COLO668 (cell line): ENCODE data around the gene FOXQ1.

Experiments used
- DNase-seq: peaks from one replicate; lab custom pipeline; 2025; ENCODE audit not compliant: unreplicated experiment; lab: John Stamatoyannopoulos, UW

The FOXQ1 gene

GRCh38 chr6:1311400-1312202 is at the start of gene FOXQ1:
FOXQ1 (plus strand) TSS chr6:1312098; CDS start chr6:1312705, 607 bp downstream.
- peak; percentile 36 for DNase-seq

DNA sequence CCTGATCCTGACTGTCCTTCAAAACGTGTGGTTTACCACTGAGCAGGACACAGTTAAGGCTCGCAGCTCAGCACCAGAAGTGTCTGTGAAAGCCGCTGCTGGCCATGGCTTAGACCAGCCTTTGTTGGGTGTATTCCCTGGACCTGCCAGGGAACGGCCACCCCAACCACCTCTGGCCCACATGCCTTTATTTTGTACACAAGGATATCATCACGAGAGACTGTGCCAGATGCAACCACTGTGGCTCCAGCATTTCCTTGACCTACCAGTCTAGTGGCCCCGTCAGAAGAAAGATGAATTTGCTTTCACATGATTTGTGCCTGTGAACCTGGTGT is 49.2 kb upstream of the FOXQ1 start:
- DNase-seq, result no peak

DNA sequence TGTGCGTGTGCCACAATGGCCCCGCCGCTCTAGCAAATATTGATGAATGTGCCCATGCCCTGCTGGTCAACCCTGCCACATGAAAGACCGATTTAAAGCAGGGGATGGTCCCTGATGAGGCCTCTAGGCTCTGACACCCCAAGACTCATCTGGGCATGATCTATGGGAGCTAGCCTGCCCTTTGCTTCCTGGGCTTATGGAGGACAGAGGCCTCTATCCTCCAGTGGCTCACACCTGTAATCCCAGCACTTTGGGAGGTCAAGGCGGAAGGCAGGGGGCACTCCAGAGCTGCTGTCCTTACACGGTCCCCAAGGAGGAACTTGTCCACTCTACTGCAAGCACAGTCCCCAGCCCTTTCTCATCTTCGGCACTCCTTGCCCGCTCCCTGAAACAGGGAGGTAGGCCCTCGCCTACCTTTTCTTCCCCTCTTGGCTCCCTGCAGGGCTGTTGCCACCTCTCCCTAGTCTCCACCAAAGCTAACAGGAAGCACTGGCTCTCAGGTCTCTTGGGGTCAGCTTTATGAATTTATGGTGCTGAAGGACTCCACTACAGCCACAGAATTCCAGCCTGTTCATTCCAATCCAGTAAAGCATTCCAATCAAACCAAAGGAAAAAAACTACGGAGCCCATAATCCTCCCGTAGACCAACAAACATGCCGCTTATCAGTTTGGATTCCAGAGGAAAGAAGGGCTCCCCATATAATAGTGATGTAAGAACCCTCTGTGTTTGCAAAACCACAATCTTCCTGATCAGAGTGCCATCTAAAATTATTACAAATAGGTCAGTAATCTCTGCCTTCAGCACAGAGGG is 48.7 kb upstream of the FOXQ1 start:
- DNase-seq, result no peak

DNA sequence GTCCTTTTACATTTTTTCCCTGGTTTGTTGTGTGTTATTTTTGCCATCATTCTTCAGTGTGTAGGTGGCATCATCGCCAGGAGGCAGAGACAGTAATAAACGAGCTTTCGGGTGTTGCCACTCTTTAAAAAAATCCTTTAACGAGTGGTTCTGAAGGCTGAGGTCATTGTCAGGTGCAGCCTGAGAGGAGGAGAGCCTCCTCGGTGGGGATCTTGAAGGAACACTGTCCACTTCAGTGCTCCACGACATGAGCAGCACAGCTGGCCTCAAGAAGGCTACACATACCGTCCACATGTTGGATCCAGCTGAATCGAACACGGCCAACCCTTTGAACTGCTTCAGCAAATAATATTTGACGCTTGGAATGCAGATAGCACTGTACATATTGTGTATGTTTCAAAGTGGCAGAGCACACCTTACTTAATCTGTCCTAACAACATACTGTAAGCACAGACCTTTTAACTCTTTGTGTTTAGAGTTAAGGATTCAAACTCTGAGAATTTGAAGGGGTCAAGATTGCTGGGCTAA is 48.0 kb upstream of the FOXQ1 start:
- DNase-seq, result no peak

DNA sequence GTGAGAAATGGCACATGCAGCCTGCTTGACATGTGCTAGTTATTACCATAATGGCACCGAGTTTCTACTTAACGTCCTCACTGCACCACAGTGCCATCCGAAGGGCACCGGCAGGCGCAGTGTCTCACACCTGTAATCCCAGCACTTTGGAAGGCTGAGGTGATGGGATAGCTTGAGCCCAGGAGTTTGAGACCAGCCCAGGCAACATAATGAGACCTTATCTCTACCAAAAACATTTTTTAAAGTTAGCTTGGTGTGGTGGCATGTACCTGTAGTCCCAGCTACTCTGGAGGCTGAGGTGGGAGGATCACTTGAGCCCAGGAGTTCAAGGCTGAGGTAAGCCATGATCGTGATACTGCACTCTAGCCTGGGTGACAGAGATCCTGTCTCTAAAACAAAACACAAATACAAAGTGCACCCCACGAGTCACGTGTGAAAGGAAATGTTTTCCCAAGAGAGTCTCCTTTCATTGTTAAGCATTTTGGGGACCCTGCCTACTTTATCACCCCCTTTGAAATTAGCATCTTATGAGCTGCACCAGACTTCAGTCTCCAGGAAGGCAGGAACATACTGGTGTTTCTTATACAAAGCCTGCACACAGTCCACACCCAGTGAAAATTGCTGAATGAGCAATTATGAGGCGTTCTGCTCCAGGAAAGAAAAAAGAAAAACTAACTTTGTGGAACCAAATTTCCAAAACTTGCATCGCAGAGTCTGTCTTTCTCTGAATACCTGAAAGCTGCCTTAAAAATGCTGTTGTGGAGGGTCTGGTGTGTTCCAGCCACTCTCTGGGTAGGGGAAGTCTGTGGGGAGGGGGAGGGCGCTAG is 47.1 kb upstream of the FOXQ1 start:
- no peak for DNase-seq

DNA sequence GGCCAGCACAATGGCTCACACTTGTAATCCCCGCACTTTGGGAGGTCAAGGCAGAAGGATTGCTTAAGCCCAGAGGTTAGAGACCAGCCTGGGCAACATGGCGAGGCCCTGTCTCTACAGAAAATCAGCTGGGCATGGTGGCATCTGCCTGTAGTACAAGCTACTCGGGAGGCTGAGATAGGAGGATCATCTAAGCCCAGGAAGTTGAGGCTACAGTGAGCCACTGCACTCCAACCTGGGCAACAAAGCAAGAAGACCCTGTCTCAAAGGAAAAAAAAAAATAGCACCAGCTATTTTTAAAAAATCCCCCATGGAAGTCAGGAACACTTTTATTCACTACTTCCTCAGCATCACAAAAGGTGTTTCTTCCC is 45.2 kb upstream of the FOXQ1 start:
- no peak for DNase-seq

DNA sequence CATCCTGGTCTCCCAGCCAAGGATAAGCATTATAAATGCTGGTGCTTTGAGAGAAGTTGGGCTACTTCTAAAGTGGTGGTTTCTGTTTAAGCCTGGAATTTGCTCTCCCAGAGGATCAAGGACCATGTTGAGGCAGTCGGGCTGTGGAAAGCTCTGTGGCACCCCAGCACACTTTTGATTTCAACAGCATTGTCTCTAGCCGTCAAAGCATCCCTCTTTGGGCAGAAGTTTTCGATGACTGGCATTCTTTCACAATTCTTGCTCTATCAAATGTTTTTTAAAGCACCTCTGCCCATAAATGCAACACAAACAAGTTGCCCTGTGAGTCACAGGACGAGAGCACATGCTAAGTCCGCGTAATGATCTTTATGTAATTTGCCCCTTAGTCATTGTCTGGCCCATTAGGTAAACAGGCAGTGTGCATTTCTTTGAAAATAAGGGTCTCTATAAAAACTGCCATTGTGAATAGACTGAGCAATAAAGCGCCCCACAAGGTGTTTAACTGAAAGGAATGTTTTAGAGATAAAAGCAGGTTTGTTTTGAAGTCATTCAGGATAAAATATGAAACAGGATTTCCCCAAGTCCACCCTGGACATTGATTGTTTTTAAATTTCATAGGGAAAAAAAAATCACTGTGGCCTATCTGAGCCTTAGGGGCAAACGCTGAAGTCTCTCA is 44.7 kb upstream of the FOXQ1 start:
- DNase-seq, result no peak

DNA sequence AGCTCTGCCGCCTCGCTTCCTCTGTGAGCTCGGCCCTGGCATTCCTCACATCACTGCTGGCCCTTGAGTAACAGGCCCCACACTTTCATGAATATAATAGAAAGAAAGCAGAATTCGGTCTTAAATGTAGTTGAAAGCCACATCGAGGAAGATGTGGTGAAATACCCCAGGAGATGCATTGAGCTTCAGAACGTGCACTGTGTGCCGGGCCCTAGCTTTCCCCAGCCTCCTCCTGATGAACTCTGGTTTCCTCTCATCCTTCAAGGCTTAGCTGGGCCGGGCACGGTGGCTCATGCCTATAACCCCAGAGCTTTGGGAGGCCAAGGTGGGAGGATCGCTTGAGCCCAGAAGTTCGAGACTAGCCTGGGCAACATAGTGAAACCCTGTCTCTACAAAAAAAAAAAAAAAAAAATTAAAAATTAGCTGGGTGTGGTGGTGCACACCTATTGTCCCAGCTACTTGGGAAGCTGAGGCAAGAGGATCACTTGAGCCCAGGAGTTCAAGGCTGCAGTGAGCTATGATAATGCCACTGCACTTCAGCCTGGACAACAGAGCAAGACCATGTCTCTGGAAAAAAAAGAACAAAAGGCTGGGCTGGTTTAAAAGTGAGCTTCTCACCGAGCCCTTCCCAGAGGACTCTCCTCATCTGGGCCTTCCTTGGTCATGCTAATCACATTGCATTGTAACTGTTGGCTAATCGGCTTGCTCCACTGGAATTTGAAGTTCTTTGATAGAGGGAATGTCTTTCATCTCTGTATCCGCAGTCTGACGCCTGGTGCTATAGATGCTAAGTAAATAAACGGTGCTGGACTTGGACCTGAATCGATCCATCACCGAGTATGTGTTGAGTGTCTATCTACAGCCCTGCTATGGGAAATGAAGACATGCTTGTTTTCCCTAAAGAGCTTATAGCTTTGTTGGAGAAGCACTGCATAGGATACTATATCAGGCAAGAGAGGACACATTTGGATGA is 43.8 kb upstream of the FOXQ1 start:
- no peak for DNase-seq

DNA sequence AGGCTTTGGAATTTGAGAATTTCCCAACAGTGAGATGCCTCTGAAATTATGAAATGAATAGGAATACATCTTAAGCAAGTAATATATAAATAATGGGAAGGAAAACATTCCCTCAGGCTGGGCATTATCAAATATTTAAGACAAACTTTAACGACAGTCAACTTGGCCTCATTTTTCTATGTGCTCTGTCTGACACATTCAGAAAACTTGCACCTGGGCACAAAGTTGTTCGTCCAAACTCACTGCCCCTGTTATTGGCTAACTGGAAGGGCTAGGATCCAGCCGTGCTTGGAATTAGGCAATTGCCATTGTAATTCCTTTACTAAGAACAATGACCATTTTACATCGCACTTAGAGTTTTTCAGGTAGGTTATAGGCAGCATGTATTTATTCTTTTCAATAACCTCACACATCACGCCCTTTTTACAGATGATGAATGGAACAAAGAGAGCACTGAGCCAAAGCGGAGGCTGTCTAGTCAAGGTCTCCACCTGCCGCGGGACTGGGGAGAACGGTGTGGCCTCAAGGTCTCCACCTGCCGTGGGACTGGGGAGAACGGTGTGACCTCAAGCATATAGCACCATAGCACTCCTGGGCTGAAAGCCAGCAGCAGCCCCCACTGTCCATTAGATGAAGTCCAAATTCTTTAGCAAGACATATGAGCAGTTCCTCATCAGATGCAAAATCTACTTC is 40.7 kb upstream of the FOXQ1 start:
- DNase-seq, result no peak

GRCh38 chr6:1278061-1278720 is 33.7 kb upstream of the FOXQ1 start:
- DNase-seq, result no peak

DNA sequence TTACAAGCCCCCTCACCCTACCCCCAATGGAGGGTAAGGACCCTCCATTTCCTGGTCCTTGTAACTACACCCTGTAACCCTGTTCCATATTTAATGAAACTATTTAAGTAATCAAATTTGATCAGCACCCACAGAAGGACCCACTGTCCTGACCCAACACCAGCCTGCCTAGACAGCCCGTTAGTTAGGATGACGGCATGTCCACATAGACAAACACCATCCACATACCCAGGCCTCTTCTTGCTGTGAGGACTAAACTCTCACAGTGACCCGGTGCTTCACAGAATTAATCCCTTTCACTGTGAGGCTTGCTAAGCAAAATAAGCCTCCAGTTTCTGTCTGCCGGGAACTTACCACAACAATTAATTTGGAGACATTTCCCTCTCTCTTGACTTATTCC is 32.8 kb upstream of the FOXQ1 start:
- no peak for DNase-seq

GRCh38 chr6:1280666-1281300 is 31.1 kb upstream of the FOXQ1 start:
- DNase-seq, result no peak

DNA sequence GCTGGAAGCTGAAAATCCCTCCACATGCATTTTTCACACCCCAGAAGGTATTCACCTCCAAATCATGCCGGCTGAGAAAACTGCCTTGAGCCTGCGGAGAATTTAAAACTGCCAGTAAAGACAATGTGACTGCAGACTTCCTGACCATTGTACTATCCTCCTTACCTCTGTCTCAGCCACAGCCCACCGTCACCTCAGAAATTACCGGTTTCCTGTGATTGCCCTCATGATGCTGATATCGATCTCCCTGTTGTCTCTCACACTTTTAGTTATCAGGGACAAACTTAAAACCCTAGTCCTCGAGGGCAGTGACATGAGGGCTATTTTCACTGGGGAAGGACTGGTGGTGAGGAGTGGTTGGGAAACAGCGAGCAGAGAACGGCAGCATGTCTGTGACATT is 30.2 kb upstream of the FOXQ1 start:
- no peak for DNase-seq

- no peak for DNase-seq
Observed at GRCh38 chr6:1283501-1283900, 28.4 kb upstream of the FOXQ1 start.

DNA sequence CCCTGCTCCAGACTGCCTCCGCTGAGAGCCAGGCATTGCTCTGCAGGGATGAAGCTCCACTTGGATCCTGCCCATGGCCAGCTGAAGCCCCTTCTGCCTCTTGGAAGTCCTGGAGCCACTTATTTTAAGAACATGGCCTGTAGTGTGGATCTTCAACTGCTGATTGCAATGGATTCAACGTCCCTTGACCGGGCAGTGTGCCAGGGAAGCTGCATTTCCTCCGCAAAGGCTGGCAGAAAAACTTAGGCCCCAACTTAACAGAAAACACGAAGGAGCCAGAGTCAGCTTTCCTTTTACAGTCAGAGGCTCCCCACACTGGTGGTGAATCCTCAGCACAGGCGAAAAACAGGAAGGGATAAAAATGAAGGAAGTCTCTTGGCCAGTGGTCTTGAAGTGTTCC is 26.3 kb upstream of the FOXQ1 start:
- DNase-seq, result no peak

GRCh38 chr6:1285956-1286355 is 25.9 kb upstream of the FOXQ1 start:
- DNase-seq, result no peak

GRCh38 chr6:1287103-1287591 is 24.8 kb upstream of the FOXQ1 start:
- no peak for DNase-seq

DNA sequence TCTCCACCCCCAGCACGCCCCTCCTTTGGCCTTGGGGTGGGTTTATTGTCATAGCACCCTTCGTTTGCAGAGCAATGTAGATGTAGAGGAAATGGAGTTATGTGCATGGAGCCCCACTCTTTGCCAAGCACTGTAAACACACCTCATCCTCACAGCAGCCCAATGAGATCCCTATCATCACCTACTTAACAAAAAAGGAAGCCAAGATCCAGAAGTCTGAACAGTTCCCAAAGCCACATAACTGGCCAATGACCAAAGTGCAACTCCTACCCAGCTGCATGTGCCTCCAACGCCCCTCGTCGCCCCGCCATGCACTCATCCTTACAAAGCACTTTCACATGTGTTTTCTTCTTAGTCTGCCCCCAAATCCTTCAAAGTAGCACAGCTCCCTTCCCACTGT is 21.8 kb upstream of the FOXQ1 start:
- DNase-seq, result no peak
